Fibroblast of villous mesenchyme (primary cell): ENCODE data around the gene TXNL4A. TPM values are rescaled to one million over a fixed set of nuclear protein-coding genes. Genes with fewer than 3 reads are reported as not detected.
A peak's percentile ranks its signal among the peaks of the same experiment; 100 is the strongest.

Experiments
- DNase-seq: peaks from one replicate; pipeline ENCODE4 v3.0.0-alpha.2; 2010; ENCODE audit warnings: low read depth
- H3K4me3 ChIP-seq: 2 replicates; pipeline ENCODE4 v1.5.1; 2011; ENCODE audit warnings: low read depth, mild to moderate bottlenecking, low read length
- CTCF ChIP-seq: IDR thresholded peaks from 2 replicates; pipeline ENCODE4 v1.5.1; 2012; ENCODE audit warnings: low read depth, mild to moderate bottlenecking, low read length; ENCODE audit not compliant: insufficient read depth
- total RNA-seq: library from RNA; depleted of rRNA; stranded (reverse); fragments of >200 nt; gene quantifications from 2 replicates; pipeline ENCODE4 v1.2.3, GENCODE V29; 2012

Gene TXNL4A
- total RNA-seq, 1 donor = 46.6 TPM

GRCh38 chr18:79952996-79953559, 35.3 kb downstream of the TXNL4A start:
- H3K4me3 ChIP-seq = peak overlapping the region; percentile 17
- DNase-seq = no peak
- TF ChIP-seq CTCF = no peak

GRCh38 chr18:79952456-79952995, 35.8 kb downstream of the TXNL4A start:
- no peak for TF ChIP-seq CTCF
- H3K4me3 ChIP-seq = peak overlapping the region; percentile 70
- no peak for DNase-seq

GRCh38 chr18:79951545-79952455, 36.6 kb downstream of the TXNL4A start, which contains the start of gene SLC66A2:
SLC66A2 (minus strand) TSS chr18:79951653; CDS start chr18:79950926, 727 bp downstream.
- no peak for TF ChIP-seq CTCF
- H3K4me3 ChIP-seq = peak within 1 kb of the TSS; percentile 72
- peak; percentile 89 for DNase-seq

- H3K4me3 ChIP-seq = peak overlapping the region; percentile 72
- no peak for TF ChIP-seq CTCF
- DNase-seq = no peak
These were observed 37.6 kb downstream of the TXNL4A start for GRCh38 chr18:79950515-79951341.

- peak overlapping the region; percentile 72 for H3K4me3 ChIP-seq
- no peak for DNase-seq
- no peak for TF ChIP-seq CTCF
These were observed 38.5 kb downstream of the TXNL4A start for GRCh38 chr18:79949697-79950487.
